Measurements from ENCODE around the gene ZNF574.

The ZNF574 gene

GRCh38 chr19:42129399-42130253 is 53.7 kb downstream of the ZNF574 start:
- no peak for FAIRE-seq

- FAIRE-seq = no peak
Observed at GRCh38 chr19:42130254-42130573, 54.2 kb downstream of the ZNF574 start.

Measured in A204.1 (cell line).